ENCODE measurements around the gene PCDHGA1.

PCDHGA1 gene

DNA sequence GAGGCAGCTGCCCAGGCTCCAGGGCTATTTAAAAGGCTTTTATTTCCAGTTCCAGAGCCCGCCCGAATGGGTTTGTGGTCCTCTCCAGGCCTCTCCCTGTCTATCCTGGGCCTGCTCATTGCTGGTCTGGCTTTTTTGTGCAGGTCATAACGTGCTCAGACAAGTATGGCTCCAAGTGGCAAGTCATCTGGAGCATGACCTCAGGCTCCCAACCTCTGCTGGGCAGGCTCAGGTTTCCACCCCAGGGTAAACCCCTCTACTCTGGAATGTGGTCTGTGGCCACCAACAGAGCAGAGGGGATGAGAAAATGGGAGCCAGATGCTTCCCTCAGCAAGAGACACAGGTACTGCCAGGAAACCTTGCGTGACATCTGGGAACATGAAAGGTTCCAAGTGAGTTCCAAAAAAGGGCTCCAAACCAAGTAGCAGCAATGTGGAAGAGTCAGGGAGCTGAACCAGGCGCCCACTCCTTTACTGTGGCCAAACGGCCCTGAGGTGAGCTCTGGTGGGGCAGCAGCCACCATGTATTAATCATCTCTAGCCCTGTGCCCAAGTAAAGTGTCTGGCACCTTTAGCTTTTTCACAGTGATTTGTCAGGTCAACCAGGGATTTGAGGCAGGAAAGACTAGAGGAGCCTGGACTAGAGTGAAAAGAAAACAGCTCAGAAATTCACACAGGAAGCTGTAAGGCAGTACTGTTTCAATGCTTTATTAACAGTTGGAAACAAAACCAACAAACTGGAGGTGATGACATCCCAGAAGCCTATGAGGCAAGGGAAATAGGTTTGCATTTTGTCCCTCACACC, 184.2 kb downstream of the PCDHGA1 start:
- TF ChIP-seq GATA1 (IDR thresholded peaks at IDR 0.05; ENCODE audit: low read depth, low read length) (no peak), POLR2A (IDR thresholded peaks at IDR 0.05; ENCODE audit: low read length) (no peak)
- DNase-seq, result no peak

DNA sequence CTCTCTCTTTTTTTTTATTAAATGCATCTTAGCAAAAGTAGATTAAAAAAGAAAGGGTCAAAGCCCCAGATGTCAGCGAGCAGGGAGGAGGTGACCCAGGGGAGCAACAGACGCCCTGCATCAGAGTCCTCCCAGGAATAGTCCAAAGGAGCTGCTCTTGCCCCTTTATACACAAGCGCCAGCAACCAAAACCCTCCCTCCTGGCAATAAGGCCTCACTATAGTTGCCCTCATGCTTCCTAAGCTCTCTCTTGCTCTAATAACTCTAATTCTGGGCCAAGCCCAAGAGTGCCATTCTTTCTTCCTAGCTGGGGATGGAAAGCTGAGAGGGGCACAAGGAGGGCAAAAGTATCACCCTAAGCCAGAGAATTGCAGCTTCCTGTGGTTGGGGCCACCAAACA, 184.8 kb downstream of the PCDHGA1 start:
- TF ChIP-seq POLR2A (IDR thresholded peaks at IDR 0.05; ENCODE audit: low read length), result no peak
- TF ChIP-seq GATA1 (IDR thresholded peaks at IDR 0.05; ENCODE audit: low read depth, low read length), result no peak
- no peak for DNase-seq

DNA sequence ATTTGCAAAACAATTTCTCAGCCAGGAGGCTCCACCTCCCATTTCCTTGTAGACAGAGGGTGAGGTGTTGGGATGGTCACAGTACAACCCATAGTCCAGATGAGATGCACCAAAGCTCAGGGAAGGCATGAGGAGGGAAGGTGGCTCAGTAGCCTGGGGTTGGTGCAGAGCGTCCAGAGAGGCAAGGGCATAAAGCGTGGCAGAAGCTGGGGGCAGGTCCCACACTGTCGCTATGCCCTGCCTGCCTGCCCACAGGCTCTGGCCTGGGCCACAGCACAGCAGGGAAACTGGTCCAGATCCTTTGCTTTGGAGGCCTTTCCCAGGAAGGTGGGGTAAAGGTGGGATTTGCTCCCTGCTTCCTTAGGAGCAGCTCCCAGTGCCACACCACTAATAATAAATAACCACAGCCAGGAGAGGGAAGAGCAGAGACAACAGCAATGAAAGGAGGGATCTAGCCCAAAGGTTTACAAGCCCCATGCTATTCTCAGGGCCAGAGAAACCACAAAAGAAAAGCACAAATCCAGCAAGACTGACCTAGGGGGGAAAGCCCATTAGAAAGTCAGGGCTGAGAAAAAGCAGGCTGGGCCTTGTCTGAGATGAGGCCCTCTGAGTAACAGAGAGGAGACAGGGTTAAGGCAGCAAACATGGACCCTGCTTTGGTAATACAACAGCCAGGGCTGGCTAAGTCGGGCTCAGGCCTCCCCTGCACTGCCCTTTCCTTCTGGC, 185.8 kb downstream of the PCDHGA1 start:
- DNase-seq, result no peak
- TF ChIP-seq GATA1 (IDR thresholded peaks at IDR 0.05; ENCODE audit: low read depth, low read length), result no peak
- no peak for TF ChIP-seq POLR2A (IDR thresholded peaks at IDR 0.05; ENCODE audit: low read length)

DNA sequence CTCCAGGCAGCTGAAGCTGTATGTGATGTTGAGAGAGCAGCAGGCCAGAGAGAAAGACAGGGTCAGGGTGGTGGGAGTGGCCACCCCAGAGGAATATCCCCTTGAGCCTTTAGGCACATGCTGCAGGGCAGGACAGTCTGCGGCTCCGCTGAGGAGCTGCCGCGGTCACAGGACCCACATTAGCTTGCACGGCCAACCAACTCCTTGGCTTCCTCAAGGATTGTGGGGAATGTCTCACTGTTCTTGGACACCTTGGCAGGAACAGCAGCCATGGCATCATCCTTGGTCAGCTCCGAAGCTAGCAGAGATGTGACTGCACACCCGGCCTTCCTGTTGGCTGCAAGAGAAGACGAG, 186.3 kb downstream of the PCDHGA1 start:
- DNase-seq, result no peak
- no peak for TF ChIP-seq POLR2A (IDR thresholded peaks at IDR 0.05; ENCODE audit: low read length)
- no peak for TF ChIP-seq GATA1 (IDR thresholded peaks at IDR 0.05; ENCODE audit: low read depth, low read length)

DNA sequence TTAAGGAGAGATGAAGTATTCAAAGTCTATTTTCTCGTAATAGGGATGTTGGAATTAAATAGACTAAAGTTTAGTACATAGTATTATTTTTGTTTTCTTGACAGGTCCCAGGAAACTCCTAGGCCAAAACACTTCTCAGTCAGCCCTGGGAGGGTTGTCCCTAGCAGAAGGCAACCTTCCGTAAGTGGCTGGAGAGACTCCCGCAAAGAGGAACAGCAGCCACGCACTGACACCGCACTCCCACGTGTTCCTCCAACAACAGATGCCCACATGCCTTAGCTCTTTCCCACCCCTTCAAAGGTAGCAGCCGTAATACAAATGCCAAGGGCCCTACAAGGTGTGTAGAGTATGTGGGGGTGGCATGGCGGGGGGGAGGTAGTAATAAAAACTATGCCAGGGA, 187.0 kb downstream of the PCDHGA1 start:
- no peak for DNase-seq

DNA sequence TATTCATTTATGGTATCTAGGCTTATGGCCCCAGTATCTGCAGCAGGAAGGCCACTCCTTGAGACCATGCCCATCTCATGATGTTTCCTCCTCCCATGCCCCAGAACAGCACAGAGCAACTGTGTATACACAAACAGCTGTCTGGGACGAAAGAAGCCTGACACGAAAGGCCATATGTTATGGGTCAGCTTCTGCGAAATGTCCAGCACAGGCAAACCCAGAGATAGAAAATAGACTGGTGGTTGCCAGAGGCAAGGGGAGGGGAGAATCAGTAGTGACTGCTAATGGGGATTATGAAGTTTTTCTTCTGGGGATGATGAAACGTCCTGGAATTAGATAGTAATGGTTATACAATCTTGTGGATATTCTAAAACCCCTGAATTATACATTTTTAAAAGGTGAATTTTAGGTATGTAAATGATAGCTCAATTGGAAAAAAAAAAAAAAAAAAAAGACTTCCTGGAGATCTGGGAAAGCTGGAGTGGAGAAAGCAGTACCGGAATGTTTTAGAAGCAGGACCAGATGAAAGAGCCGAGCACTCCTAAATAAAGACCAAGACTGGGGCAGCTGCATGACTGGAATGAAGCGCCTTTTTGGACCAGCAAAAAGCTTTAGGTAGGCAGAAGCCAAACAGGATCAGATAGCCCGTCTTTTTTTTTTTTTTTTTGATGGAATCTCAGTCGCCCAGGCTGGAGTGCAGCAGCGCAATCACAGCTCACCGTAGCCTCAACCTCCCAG, 187.7 kb downstream of the PCDHGA1 start:
- no peak for DNase-seq
- TF ChIP-seq GATA1 (IDR thresholded peaks at IDR 0.05; ENCODE audit: low read depth, low read length) (no peak), POLR2A (IDR thresholded peaks at IDR 0.05; ENCODE audit: low read length) (no peak)

More for the DNA sequence above, 187.0 kb downstream of the PCDHGA1 start:
- TF ChIP-seq GATA1 (IDR thresholded peaks at IDR 0.05; ENCODE audit: low read depth, low read length), result no peak
- no peak for TF ChIP-seq POLR2A (IDR thresholded peaks at IDR 0.05; ENCODE audit: low read length)

DNA sequence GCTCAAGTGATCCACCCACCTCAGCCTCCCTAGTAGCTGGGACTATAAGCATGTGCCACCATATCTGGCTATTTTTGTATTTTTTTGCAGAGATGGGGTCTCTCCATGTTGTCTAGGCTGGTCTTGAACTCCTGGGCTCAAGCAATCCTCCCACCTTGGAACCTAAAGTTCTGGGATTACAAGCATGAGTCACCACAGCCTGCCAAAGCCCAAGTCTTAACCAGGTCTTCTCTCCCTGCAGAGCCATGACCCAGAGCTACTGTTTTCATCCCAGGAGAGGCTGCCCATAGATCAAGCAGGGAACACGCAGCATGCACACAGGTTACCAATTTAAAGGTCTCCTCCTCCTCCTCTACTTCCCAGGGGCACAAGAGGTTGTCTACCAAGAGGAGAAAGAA, 188.3 kb downstream of the PCDHGA1 start:
- TF ChIP-seq GATA1 (IDR thresholded peaks at IDR 0.05; ENCODE audit: low read depth, low read length) (no peak), POLR2A (IDR thresholded peaks at IDR 0.05; ENCODE audit: low read length) (no peak)
- no peak for DNase-seq

DNA sequence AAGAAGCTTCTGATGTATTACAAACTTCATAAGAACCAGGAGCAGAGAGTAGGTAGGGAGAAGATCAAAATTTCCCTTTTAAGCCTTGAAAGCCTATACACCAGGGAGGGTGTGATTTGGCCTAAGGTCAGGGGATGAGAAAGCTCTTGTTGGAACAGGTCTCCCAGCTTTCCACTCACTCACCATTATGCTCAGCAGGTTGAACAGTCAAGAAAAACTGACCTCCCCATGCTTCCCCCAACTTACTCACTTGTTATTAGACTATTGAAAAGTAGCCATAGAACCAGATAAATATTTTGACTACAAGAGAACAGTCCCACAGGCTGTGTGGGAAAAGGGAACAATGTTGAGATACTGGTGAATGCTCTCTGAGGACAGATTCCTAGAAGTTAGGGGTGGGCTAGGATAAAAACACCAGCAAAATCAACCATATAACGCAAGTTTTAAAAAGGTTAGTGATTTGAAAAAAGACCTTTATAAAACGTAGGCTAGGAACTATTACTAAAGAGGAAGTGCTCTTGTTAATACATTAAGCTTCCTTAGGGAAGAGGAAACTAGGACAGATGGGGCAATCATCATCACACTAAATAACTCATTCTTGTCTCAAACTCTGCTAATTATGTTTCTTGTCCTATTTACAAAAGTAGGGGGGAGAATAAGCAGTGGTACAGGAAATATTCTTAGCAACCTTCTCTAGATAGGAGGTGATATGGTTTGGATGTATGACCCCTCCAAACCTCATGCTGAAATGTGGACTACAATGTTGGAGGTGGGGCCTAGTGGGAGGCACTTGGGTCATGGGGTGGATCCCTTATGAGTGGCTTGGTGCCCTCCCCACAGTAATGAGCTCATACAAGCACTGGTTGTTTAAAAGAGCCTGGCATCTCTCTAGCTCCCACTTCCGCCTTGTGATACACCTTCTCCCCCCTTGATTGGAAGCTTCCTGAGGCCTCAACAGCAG, 189.6 kb downstream of the PCDHGA1 start:
- no peak for DNase-seq
- TF ChIP-seq GATA1 (IDR thresholded peaks at IDR 0.05; ENCODE audit: low read depth, low read length) (no peak), POLR2A (IDR thresholded peaks at IDR 0.05; ENCODE audit: low read length) (no peak)

DNA sequence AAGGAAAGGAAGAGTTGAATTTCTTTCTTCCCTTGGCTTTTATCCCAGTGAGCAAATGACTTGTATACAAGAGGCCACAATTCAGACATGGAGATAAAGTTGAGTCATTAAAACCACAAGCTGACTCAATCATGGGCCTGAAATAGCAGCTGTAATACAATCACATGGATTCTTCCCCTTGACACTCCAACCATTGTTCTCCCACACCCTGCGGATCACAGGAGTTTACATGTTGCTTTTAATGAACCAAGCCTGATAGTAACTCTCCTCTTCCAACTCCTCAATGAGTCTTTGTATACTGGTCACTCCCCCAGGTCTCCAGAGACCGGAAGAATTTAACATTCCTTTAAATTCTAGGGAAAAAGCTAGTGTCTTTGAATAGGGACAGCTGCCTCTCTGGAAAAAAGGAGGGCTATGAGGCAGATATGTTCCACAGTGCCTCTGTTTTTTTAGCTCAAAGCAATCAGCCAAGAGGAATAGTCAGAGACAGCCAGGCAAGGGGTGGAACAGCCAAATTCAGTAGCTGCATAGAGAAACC, 191.0 kb downstream of the PCDHGA1 start:
- TF ChIP-seq POLR2A (IDR thresholded peaks at IDR 0.05; ENCODE audit: low read length) (no peak), GATA1 (IDR thresholded peaks at IDR 0.05; ENCODE audit: low read depth, low read length) (no peak)

DNA sequence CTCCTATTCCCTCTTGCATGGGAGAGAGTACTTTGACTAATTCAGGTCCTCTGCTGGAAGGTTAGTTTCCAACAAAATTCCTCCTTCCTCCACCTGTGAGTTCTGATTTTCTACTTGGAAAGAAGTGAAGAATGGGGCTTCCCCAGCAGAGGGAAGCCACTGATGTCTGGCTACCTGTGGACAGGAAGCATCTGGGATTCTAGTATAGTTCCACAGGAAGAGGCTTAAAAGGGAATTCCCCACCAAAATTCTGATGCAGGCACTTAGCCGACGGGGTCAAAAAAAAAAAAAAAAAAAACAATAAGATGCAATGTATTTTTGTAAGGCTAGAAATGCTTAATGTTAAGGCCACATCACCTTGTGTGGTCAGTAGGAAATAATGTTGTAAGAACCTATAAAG, 192.0 kb downstream of the PCDHGA1 start:
- no peak for TF ChIP-seq GATA1 (IDR thresholded peaks at IDR 0.05; ENCODE audit: low read depth, low read length)
- TF ChIP-seq POLR2A (IDR thresholded peaks at IDR 0.05; ENCODE audit: low read length), result no peak
- no peak for DNase-seq

More for the DNA sequence above, 191.0 kb downstream of the PCDHGA1 start:
- DNase-seq, result peak in 1 of 2 experiments; percentile 27

DNA sequence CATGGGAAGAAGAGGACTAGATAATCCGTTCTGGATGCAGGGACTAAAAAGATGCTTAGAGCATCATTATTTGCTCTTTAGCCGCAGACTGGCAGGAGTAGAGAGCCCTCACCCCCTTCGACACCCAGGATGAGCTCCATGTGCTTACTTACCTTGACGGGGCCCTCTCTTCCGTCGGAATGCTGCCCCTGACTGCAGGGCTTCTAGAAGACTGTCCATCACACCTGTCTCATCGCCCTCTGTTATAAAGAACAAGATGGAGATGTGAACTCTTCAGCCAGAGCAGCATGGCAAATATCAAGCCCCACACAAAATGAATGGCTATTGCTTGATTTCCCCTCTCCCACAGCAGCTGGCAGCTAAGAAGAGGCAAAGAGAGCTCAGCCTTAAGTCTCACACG, 193.7 kb downstream of the PCDHGA1 start:
- DNase-seq, result no peak
- TF ChIP-seq GATA1 (IDR thresholded peaks at IDR 0.05; ENCODE audit: low read depth, low read length) (no peak), POLR2A (IDR thresholded peaks at IDR 0.05; ENCODE audit: low read length) (no peak)

DNA sequence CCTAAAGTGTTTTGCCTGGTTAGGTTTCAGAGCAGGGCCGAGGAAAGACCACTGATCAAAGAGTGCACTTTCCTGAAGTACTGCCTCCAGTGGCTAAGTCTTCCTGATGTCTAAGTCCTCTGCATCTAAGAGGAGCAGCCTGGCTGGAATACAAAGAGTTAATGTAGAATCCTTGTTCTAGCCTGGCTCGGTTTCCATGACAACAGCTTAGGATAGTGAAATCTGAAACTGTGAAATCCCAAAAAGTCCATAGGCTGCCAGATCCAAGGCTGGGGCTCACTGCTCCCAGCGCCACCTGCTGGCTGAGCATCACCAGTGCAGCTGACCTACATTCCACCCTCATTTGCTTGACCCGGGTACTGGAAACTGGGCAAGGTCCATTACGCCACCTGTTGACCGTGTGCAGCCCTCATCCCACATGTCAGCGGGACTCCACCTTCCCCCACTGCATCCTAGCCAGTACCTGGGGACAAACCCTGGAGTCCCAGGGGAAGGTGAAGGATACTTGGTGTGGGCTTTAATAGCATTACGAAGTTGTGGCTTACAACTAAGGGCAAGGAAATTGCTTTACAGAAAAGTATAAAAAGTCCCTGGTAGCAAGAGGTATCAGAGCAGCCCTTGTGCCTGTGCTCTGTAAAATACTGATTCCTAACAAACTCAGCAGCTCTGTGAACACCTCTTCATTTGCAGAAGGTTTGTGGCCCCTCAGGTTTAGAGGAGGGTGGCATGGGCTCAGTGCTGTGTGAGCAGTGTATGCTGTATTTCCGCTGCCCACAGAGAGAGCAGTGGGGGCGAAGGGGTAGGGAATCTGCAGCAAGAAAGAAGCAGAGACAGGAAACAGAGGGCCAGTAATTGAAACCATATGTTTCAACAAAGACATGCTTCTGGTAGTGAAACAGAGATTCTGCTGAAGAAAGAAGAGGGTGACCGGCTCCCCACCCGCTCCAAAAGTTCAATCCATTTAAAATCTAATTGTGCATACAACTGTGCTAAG, 194.6 kb downstream of the PCDHGA1 start:
- TF ChIP-seq POLR2A (IDR thresholded peaks at IDR 0.05; ENCODE audit: low read length), result no peak
- no peak for TF ChIP-seq GATA1 (IDR thresholded peaks at IDR 0.05; ENCODE audit: low read depth, low read length)
- peak; percentile 72 to 83 for DNase-seq
